Testis (tissue), 2 donors: ENCODE measurements around the gene NRG4.

Experiments
- POLR2A ChIP-seq: fragments of 450-650 bp; IDR thresholded peaks from one replicate; pipeline ENCODE4 v1.6.1; 2017; ENCODE audit warnings: antibody characterized with exemption, mild to moderate bottlenecking, moderate library complexity
- TF ChIP-seq, protein P1 (sequence below), 3 experiments: fragments of 450-650 bp in 2 of 3; fragments of 200-600 bp in 1 of 3; sonication (generic) in 1 of 3; IDR thresholded peaks; one replicate each; pipeline ENCODE4 v1.5.1; 2016 to 2019; ENCODE audit warnings: antibody characterized with exemption in 3 of 3, mild to moderate bottlenecking in 2 of 3, moderate library complexity in 1 of 3

DNA sequence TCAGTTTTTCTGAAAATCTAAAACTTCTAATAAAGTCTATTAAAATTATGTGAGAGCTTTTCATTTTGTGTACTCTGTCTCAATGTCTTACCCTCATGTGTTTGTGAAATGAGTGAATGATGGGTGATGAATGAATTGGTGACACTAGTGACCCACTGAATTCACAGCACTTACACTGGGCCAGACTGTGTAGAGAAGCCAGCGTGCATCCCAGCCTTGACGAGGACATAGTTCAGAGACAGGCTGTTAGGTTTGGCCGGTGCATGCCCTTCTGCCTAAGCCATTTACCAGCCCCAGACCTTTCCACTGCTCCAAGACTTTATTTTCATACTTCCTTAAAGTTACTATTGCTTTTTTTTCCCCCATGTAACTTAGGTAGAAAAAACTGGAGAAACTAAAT lies 69.8 kb downstream of the NRG4 start:
- TF ChIP-seq POLR2A, result no peak
- TF ChIP-seq, protein P1, sequence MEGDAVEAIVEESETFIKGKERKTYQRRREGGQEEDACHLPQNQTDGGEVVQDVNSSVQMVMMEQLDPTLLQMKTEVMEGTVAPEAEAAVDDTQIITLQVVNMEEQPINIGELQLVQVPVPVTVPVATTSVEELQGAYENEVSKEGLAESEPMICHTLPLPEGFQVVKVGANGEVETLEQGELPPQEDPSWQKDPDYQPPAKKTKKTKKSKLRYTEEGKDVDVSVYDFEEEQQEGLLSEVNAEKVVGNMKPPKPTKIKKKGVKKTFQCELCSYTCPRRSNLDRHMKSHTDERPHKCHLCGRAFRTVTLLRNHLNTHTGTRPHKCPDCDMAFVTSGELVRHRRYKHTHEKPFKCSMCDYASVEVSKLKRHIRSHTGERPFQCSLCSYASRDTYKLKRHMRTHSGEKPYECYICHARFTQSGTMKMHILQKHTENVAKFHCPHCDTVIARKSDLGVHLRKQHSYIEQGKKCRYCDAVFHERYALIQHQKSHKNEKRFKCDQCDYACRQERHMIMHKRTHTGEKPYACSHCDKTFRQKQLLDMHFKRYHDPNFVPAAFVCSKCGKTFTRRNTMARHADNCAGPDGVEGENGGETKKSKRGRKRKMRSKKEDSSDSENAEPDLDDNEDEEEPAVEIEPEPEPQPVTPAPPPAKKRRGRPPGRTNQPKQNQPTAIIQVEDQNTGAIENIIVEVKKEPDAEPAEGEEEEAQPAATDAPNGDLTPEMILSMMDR (IDR thresholded peaks at IDR 0.05), result no peak
